ENCODE measurements around the gene SORT1.

- TF ChIP-seq CTCF (IDR thresholded peaks at IDR 0.05; ENCODE audit: low read depth, low read length, missing input control): no peak
- TF ChIP-seq HNF4G (IDR thresholded peaks at IDR 0.05): no peak
- TF ChIP-seq TAF1 (conservative IDR thresholded peaks at IDR 0.05): no peak
Measured at GRCh38 chr1:109354929-109355328, 42.8 kb downstream of the SORT1 start.

All from liver (tissue), 3 donors.